A549 (cell line): ENCODE data around the gene TMEM131.

ENCODE experiments used
- CHD2 ChIP-seq: fragments of 150-350 bp; IDR thresholded peaks from 2 replicates; pipeline ENCODE4 v1.6.1; 2014; ENCODE audit warnings: low read length; ENCODE audit not compliant: partially characterized antibody
- CTCF ChIP-seq: fragments of >200 bp; sonication (Bioruptor Twin); formaldehyde crosslinking; IDR thresholded peaks from 3 replicates; pipeline ENCODE4 v1.5.1; 2016
- EP300 ChIP-seq, 2 experiments: fragments of >200 bp; sonication (Bioruptor Twin); formaldehyde crosslinking; IDR thresholded peaks; 2 replicates in 1 of 2; 3 replicates in 1 of 2; pipeline ENCODE4 v1.6.1; 2016 to 2017
- ESRRA ChIP-seq: fragments of 150-350 bp; IDR thresholded peaks from 2 replicates; pipeline ENCODE4 v1.6.1; 2014; ENCODE audit warnings: mild to moderate bottlenecking, low read length, borderline replicate concordance
- HMGXB4 ChIP-seq: fragments of 250-450 bp; sonication (Bioruptor Pico); IDR thresholded peaks from 2 replicates; pipeline ENCODE4 v1.5.0; 2021; ENCODE audit warnings: mild to moderate bottlenecking, moderate library complexity, borderline replicate concordance
- HOXB13 ChIP-seq: fragments of 250-450 bp; sonication (Bioruptor Pico); IDR thresholded peaks from 2 replicates; pipeline ENCODE4 v1.5.0; 2020; ENCODE audit warnings: low read depth, mild to moderate bottlenecking, moderate library complexity
- MAZ ChIP-seq: fragments of 150-350 bp; IDR thresholded peaks from 2 replicates; pipeline ENCODE4 v1.6.1; 2014; ENCODE audit warnings: antibody characterized with exemption, low read depth, low read length, borderline replicate concordance
- NR3C1 ChIP-seq: fragments of >200 bp; sonication (Bioruptor Twin); formaldehyde crosslinking; IDR thresholded peaks from 3 replicates; pipeline ENCODE4 v1.6.1; 2017
- POLR2AphosphoS2 ChIP-seq: conservative IDR thresholded peaks from 2 replicates; pipeline ENCODE4 v1.6.1; 2012; ENCODE audit warnings: low read length, improper control_type of control experiment, inconsistent platforms
- RAD21 ChIP-seq, 2 experiments: fragments of >200 bp in 1 of 2; sonication (Bioruptor Twin) in 1 of 2; formaldehyde crosslinking in 1 of 2; IDR thresholded peaks in 1 of 2; conservative IDR thresholded peaks in 1 of 2; 2 replicates in 1 of 2; 3 replicates in 1 of 2; pipeline ENCODE4 v1.6.1; 2012 to 2018; ENCODE audit warnings: inconsistent platforms in 1 of 2

GRCh38 chr2:97733341-97734035 lies 262.3 kb downstream of the TMEM131 start:
- TF ChIP-seq EP300 (IDR thresholded peaks at IDR 0.05): no peak
- TF ChIP-seq POLR2AphosphoS2: no peak
- TF ChIP-seq CTCF: no peak
- TF ChIP-seq RAD21 (conservative IDR thresholded peaks at IDR 0.05 in 1 of 2, IDR thresholded peaks at IDR 0.05 in 1 of 2): no peak
- no peak for TF ChIP-seq HOXB13
- TF ChIP-seq HMGXB4 (CRISPR knock-in tag): no peak
- no peak for TF ChIP-seq MAZ
- no peak for TF ChIP-seq NR3C1
- TF ChIP-seq ESRRA: no peak
- no peak for TF ChIP-seq CHD2
